GM12865 (cell line): ENCODE data around the gene C1GALT1.
A peak's percentile ranks its signal among the peaks of the same experiment; 100 is the strongest.

Experiments used
- DNase-seq: peaks from one replicate; pipeline ENCODE4 v3.0.0; 2010; ENCODE audit warnings: low read depth
- H3K4me3 ChIP-seq: 2 replicates; pipeline ENCODE4 v1.5.1; 2011; ENCODE audit warnings: mild to moderate bottlenecking, low read depth, low read length, control low read depth
- CTCF ChIP-seq: IDR thresholded peaks from 2 replicates; pipeline ENCODE4 v1.5.1; 2011; ENCODE audit warnings: low read length, control low read depth, low read depth, inconsistent platforms; ENCODE audit not compliant: insufficient read depth; ENCODE audit errors: missing control alignments

C1GALT1 gene

GRCh38 chr7:7272294-7272693 lies 90.0 kb downstream of the C1GALT1 start:
- DNase-seq, result no peak
- no peak overlapping the region for H3K4me3 ChIP-seq
- TF ChIP-seq CTCF, result no peak

- H3K4me3 ChIP-seq, result no peak overlapping the region
- no peak for DNase-seq
- TF ChIP-seq CTCF, result no peak
Measured at GRCh38 chr7:7274782-7275181, 92.4 kb downstream of the C1GALT1 start.

GRCh38 chr7:7276161-7276560 lies 93.8 kb downstream of the C1GALT1 start:
- TF ChIP-seq CTCF, result no peak
- no peak for DNase-seq
- no peak overlapping the region for H3K4me3 ChIP-seq

GRCh38 chr7:7290429-7291122 lies 108.2 kb downstream of the C1GALT1 start:
- TF ChIP-seq CTCF, result no peak

GRCh38 chr7:7292085-7292484 lies 109.7 kb downstream of the C1GALT1 start:
- H3K4me3 ChIP-seq, result no peak overlapping the region
- peak; percentile 19 for DNase-seq
- no peak for TF ChIP-seq CTCF

More at GRCh38 chr7:7290429-7291122, 108.2 kb downstream of the C1GALT1 start:
- H3K4me3 ChIP-seq, result no peak overlapping the region
- no peak for DNase-seq

GRCh38 chr7:7292608-7293007 lies 110.3 kb downstream of the C1GALT1 start:
- TF ChIP-seq CTCF, result no peak
- no peak for DNase-seq
- H3K4me3 ChIP-seq, result no peak overlapping the region

GRCh38 chr7:7293092-7293491 lies 110.7 kb downstream of the C1GALT1 start:
- TF ChIP-seq CTCF, result no peak
- no peak overlapping the region for H3K4me3 ChIP-seq
- DNase-seq, result no peak
